Endothelial cell of umbilical vein (primary cell): ENCODE data around the gene XRCC4. TPM values are rescaled to one million over a fixed set of nuclear protein-coding genes. Genes with fewer than 3 reads are reported as not detected.

ENCODE experiments used
- BruUV-seq: library from RNA; stranded (reverse); fragments of 400-500 nt; replicated peaks from 2 replicates; lab custom pipeline; 2021; lab: Mats Ljungman, UMichigan
- CTCF ChIA-PET: fragments of 300-600, 350-600 bp; sonication (Branson Sonifier 250); formaldehyde crosslinking; loops from one replicate; lab custom pipeline; 2021; ENCODE audit warnings: antibody characterized with exemption, inconsistent platforms; lab: Charles Lee
- POLR2A ChIA-PET: fragments of 300-600, 350-600 bp; sonication (Branson Sonifier 250); formaldehyde crosslinking; loops from one replicate; lab custom pipeline; 2021; ENCODE audit warnings: antibody characterized with exemption, inconsistent platforms; lab: Charles Lee
- DNase-seq: peaks from one replicate; pipeline ENCODE4 v3.0.0-alpha.2; 2011; ENCODE audit warnings: low read depth, low spot score
- FAIRE-seq: peaks from 2 replicates; lab custom pipeline; 2011; peaks lifted over from hg19 to GRCh38; lab: Jason Lieb, UNC
- H2AFZ ChIP-seq: 2 replicates; pipeline ENCODE4 v1.6.0; 2012; ENCODE audit warnings: low read depth, low read length, control low read depth, inconsistent platforms
- H3K27ac ChIP-seq: 2 replicates; pipeline ENCODE4 v1.5.1; 2011; ENCODE audit warnings: low read depth, mild to moderate bottlenecking, control low read depth, low read length, moderate library complexity; ENCODE audit not compliant: insufficient read depth
- H3K27me3 ChIP-seq, 2 experiments: 2 replicates each; pipeline versions ENCODE4 v1.6.0 to v1.6.1; 2011; ENCODE audit warnings: low read length in 2 of 2, mixed read lengths in 1 of 2; ENCODE audit not compliant: control insufficient read depth in 2 of 2, insufficient read depth in 2 of 2
- H3K36me3 ChIP-seq, 2 experiments: 2 replicates in 1 of 2; 3 replicates in 1 of 2; pipeline ENCODE4 v1.5.1; 2011; ENCODE audit warnings: low read length in 2 of 2, mild to moderate bottlenecking in 1 of 2, moderate library complexity in 1 of 2; ENCODE audit not compliant: control insufficient read depth in 2 of 2, insufficient read depth in 2 of 2; ENCODE audit errors: extremely low read depth in 1 of 2
- H3K4me1 ChIP-seq: 3 replicates; pipeline ENCODE4 v1.5.1; 2011; ENCODE audit warnings: mild to moderate bottlenecking, low read length; ENCODE audit not compliant: control insufficient read depth, insufficient read depth; ENCODE audit errors: extremely low read depth
- H3K4me2 ChIP-seq: 2 replicates; pipeline ENCODE4 v1.6.1; 2011; ENCODE audit warnings: low read length, control low read depth, mixed read lengths; ENCODE audit not compliant: insufficient read depth
- H3K4me3 ChIP-seq, 3 experiments: fragments of 200-600 bp in 1 of 3; sonication (generic), shearing (Covaris generic) in 1 of 3; replicated peaks in 1 of 3; 2 replicates each; pipeline ENCODE4 v1.5.1; 2011 to 2016; ENCODE audit warnings: control low read depth in 3 of 3, low read length in 3 of 3, mild to moderate bottlenecking in 2 of 3, inconsistent platforms in 1 of 3, low read depth in 1 of 3, moderate library complexity in 1 of 3; ENCODE audit not compliant: insufficient read depth in 1 of 3
- H3K79me2 ChIP-seq: 2 replicates; pipeline ENCODE4 v1.6.0; 2012; ENCODE audit warnings: low read length, inconsistent platforms; ENCODE audit not compliant: control insufficient read depth, insufficient read depth
- H3K9ac ChIP-seq: replicated peaks from 2 replicates; pipeline ENCODE3; 2011; ENCODE audit warnings: low read length, control low read depth; ENCODE audit not compliant: insufficient read depth; ENCODE audit errors: extremely low read depth
- H3K9me1 ChIP-seq: replicated peaks from 3 replicates; pipeline ENCODE4 v1.6.0; 2011; ENCODE audit warnings: mild to moderate bottlenecking, low read length; ENCODE audit not compliant: control insufficient read depth, insufficient read depth; ENCODE audit errors: extremely low read depth
- H3K9me3 ChIP-seq: replicated peaks from 2 replicates; pipeline ENCODE4 v1.5.1; 2012; ENCODE audit warnings: low read length, inconsistent platforms; ENCODE audit not compliant: control insufficient read depth, insufficient read depth
- H4K20me1 ChIP-seq: replicated peaks from 2 replicates; pipeline ENCODE3; 2011; ENCODE audit warnings: mild to moderate bottlenecking, low read length; ENCODE audit not compliant: control insufficient read depth, insufficient read depth; ENCODE audit errors: extremely low read depth
- EZH2 ChIP-seq: IDR thresholded peaks from 2 replicates; pipeline ENCODE4 v1.6.1; 2012; ENCODE audit warnings: borderline replicate concordance, low read depth, mild to moderate bottlenecking, moderate library complexity, low read length, inconsistent platforms; ENCODE audit not compliant: severe bottlenecking
- FOS ChIP-seq: IDR thresholded peaks from 2 replicates; pipeline ENCODE4 v1.6.1; 2011; ENCODE audit warnings: mild to moderate bottlenecking, low read length, moderate library complexity, borderline replicate concordance; ENCODE audit not compliant: insufficient read depth
- GATA2 ChIP-seq: IDR thresholded peaks from 2 replicates; pipeline ENCODE4 v1.7.0; 2011; ENCODE audit warnings: low read depth, mild to moderate bottlenecking, moderate library complexity, mixed read lengths, low read length; ENCODE audit not compliant: insufficient read length, insufficient read depth
- JUN ChIP-seq: IDR thresholded peaks from 2 replicates; pipeline ENCODE4 v1.6.1; 2011; ENCODE audit warnings: borderline replicate concordance, low read depth; ENCODE audit not compliant: insufficient read length, insufficient read depth
- MYC ChIP-seq: IDR thresholded peaks from one replicate; pipeline ENCODE4 v1.6.1; 2011; ENCODE audit warnings: mild to moderate bottlenecking, low read depth, low read length
- POLR2A ChIP-seq: IDR thresholded peaks from 2 replicates; pipeline ENCODE4 v1.6.1; 2012; ENCODE audit warnings: low read depth, mild to moderate bottlenecking, control low read depth, low read length
- POLR2AphosphoS5 ChIP-seq: IDR thresholded peaks from 2 replicates; pipeline ENCODE4 v1.6.1; 2012; ENCODE audit warnings: low read depth, mild to moderate bottlenecking, control low read depth, low read length, moderate library complexity; ENCODE audit not compliant: insufficient read depth
- dilution Hi-C: fragments of 300-500 bp; cut with MboI; formaldehyde crosslinking; loops from one replicate; pipeline ENCODE4 v1.15.0; 2019; ENCODE audit warnings: low sequenced_read_pairs; ENCODE audit not compliant: extremely low pct_ligation_motif_present
- intact Hi-C: fragments of 100-400 bp; cut with micrococcal nuclease; formaldehyde crosslinking; loops from one replicate; pipeline ENCODE4 v1.10.0; 2022
- polyA plus RNA-seq, 4 experiments: library from polyadenylated mRNA; depleted of rRNA in 3 of 4; stranded (reverse) in 3 of 4; unstranded in 1 of 4; fragments of >200 nt; gene quantifications; 2 replicates each; pipeline versions ENCODE4 v1.2.1 to v1.2.3, GENCODE V29; 2011 to 2012; ENCODE audit warnings: missing spikeins in 1 of 4
- total RNA-seq: library from RNA; stranded (reverse); gene quantifications from 2 replicates; pipeline ENCODE4 v1.2.3, GENCODE V29; 2021
- TF ChIP-seq, protein P1 (sequence below): IDR thresholded peaks from 2 replicates; pipeline ENCODE4 v1.6.1; 2011; ENCODE audit not compliant: insufficient read depth, insufficient read length
- TF ChIP-seq, protein P2 (sequence below), 2 donors: IDR thresholded peaks; 1 replicate in 1 of 2; 2 replicates in 1 of 2; pipeline ENCODE4 v1.5.1; 2011; ENCODE audit warnings: low read length in 2 of 2, mild to moderate bottlenecking in 2 of 2, moderate library complexity in 2 of 2, control low read depth in 1 of 2, inconsistent platforms in 1 of 2, low read depth in 1 of 2; ENCODE audit not compliant: insufficient read depth in 1 of 2; ENCODE audit errors: extremely low read depth in 1 of 2

Gene XRCC4
- total and polyA plus RNA-seq, 2 donors (not counting 3 experiments of a cell fraction or from before 2014, with no cell fraction given): 1.3 to 7.7 TPM

DNA sequence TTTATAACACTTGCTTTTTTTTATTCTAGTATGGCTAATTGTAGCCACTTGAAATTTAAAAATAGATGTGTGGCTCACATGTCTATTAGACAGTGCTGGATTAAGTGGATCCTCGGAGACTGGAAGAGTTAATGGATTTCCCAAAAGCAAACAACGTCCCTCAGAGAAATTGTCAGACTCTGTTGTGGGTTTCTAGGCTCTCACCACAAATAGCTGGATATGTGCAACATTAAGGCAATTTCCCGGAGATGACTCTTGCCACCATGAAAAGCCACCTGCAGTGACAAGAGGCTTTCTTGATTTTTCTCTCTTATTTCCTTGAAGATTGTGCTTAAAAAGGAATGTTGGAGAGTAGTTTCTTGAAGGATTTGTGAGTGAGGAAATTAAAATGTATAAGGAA lies 43.3 kb upstream of the XRCC4 start:
- no peak overlapping the region for H3K9ac ChIP-seq
- H2AFZ ChIP-seq: no peak overlapping the region
- no peak for FAIRE-seq
- H3K27me3 ChIP-seq: no peaks in the 10 kb centered on the region
- H3K4me3 ChIP-seq: no peak overlapping the region
- H3K9me1 ChIP-seq: no peaks in the 10 kb centered on the region
- TF ChIP-seq, protein P1, sequence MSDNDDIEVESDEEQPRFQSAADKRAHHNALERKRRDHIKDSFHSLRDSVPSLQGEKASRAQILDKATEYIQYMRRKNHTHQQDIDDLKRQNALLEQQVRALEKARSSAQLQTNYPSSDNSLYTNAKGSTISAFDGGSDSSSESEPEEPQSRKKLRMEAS: no peak
- TF ChIP-seq FOS (no peak), MYC (no peak), JUN (no peak), GATA2 (no peak), POLR2A (no peak), POLR2AphosphoS5 (no peak), EZH2 (no peak)
- TF ChIP-seq, protein P2, sequence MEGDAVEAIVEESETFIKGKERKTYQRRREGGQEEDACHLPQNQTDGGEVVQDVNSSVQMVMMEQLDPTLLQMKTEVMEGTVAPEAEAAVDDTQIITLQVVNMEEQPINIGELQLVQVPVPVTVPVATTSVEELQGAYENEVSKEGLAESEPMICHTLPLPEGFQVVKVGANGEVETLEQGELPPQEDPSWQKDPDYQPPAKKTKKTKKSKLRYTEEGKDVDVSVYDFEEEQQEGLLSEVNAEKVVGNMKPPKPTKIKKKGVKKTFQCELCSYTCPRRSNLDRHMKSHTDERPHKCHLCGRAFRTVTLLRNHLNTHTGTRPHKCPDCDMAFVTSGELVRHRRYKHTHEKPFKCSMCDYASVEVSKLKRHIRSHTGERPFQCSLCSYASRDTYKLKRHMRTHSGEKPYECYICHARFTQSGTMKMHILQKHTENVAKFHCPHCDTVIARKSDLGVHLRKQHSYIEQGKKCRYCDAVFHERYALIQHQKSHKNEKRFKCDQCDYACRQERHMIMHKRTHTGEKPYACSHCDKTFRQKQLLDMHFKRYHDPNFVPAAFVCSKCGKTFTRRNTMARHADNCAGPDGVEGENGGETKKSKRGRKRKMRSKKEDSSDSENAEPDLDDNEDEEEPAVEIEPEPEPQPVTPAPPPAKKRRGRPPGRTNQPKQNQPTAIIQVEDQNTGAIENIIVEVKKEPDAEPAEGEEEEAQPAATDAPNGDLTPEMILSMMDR (IDR thresholded peaks at IDR 0.05; ENCODE audit: extremely low read depth in 1 of 2, insufficient read depth in 1 of 2, low read depth in 1 of 2, low read length in 2 of 2): no peak
- no peak for DNase-seq
- H4K20me1 ChIP-seq: no peaks in the 10 kb centered on the region
- dilution Hi-C loops (no loop called here), intact Hi-C loops (no loop called here)
- H3K4me2 ChIP-seq: no peak overlapping the region
- no peaks in the 10 kb centered on the region for H3K4me1 ChIP-seq
- ChIA-PET POLR2A (no interaction called here), CTCF (no interaction called here)
- H3K9me3 ChIP-seq: no peaks in the 10 kb centered on the region
- no peaks in the 10 kb centered on the region for H3K79me2 ChIP-seq
- no peaks in the 10 kb centered on the region for H3K36me3 ChIP-seq
- no TSS peak for BruUV-seq
- H3K27ac ChIP-seq: no peak overlapping the region
